HEK293 (cell line): Measurements from ENCODE around the gene IPO13.

Experiments
- CTCF ChIP-seq: fragments of 450-650 bp; formaldehyde crosslinking; IDR thresholded peaks from 2 replicates; pipeline ENCODE4 v1.5.1; 2016; ENCODE audit warnings: missing biosample characterization, missing genetic modification characterization
- KLF10 ChIP-seq: fragments of 450-650 bp; IDR thresholded peaks from 2 replicates; pipeline ENCODE4 v1.5.1; 2018; ENCODE audit warnings: missing biosample characterization, mild to moderate bottlenecking, missing genetic modification characterization
- ZBTB7A ChIP-seq: fragments of 450-650 bp; formaldehyde crosslinking; IDR thresholded peaks from 2 replicates; pipeline ENCODE4 v1.5.1; 2016; ENCODE audit warnings: low read depth, missing biosample characterization, missing genetic modification characterization
- ZEB2 ChIP-seq: fragments of 450-650 bp; formaldehyde crosslinking; IDR thresholded peaks from 2 replicates; pipeline ENCODE4 v1.5.1; 2016; ENCODE audit warnings: missing biosample characterization, missing genetic modification characterization
- ZNF146 ChIP-seq: fragments of 450-650 bp; formaldehyde crosslinking; IDR thresholded peaks from 2 replicates; pipeline ENCODE4 v1.5.1; 2016; ENCODE audit warnings: missing biosample characterization, missing genetic modification characterization

- TF ChIP-seq ZNF146 (no peak), ZEB2 (no peak), ZBTB7A (tag by site-specific recombination) (no peak), KLF10 (tag by site-specific recombination) (no peak), CTCF (tag by site-specific recombination) (no peak)
These were observed 40.0 kb downstream of the IPO13 start for GRCh38 chr1:43986712-43987111.
